ENCODE results near the gene USP34. TPM values are rescaled to one million over a fixed set of nuclear protein-coding genes. Genes with fewer than 3 reads are reported as not detected.
"Not testable (repeated sequence)": the region's sequence is repeated elsewhere in the genome, so short reads cannot be mapped to it uniquely, and the experiment has no call there.

USP34 gene
- total RNA-seq, 1 donor from 2014 or later = 95.9 TPM

DNA sequence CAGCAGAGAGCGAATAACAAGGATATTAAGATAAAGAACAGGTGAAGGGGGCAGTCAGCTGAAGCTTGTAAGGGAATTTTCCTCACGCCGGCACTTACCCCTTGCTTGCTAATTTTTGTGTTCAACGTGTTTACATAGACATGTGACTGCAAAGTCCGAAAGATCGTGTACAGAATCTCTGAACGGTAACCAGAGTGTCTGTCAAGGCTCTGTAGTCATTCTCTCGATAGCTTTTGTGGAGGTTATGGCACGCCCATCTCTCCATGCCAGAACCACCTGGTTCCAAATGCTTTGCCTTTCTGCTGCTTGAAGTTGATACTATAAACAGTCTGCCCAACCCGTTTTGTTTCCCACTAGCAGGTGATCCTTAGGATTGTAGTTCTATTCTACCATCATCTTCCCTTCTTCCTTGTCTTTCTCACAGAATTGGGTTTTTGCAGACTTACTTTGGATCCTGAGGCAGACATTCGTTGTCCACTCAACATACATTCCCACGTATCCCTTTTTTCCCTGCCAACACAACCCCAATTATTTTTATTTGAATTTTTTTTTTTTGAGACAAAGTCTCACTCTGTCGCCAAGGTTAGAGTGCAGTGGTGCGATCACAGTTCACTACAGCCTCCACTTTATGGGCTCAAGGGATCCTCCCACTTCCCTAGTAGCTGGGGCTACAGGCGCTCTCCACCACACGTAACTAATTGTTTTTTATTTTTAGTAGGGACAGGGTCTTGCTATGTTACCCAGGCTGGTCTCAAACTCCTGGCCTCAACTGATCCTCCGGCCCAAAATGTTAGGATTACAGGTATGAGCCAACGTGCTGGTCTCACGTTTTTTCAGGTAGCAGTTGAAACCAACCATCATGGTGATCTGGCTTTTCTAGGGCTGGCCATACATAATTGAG, 1.3 kb upstream of the USP34 start:
- Mint-ChIP-seq H3K4me3 (peak overlapping the region; percentile 91), H3K4me1 (peaks cover 30% of the 10 kb centered on the region), H3K27me3 (ENCODE audit: low read depth) (no peaks in the 10 kb centered on the region), H3K36me3 (ENCODE audit: low read depth) (peaks cover 5% of the 10 kb centered on the region), H3K9me3 (no peaks in the 10 kb centered on the region), H3K27ac (ENCODE audit: unreplicated experiment) (peak overlapping the region; percentile 98)
- TF ChIP-seq, protein P1, sequence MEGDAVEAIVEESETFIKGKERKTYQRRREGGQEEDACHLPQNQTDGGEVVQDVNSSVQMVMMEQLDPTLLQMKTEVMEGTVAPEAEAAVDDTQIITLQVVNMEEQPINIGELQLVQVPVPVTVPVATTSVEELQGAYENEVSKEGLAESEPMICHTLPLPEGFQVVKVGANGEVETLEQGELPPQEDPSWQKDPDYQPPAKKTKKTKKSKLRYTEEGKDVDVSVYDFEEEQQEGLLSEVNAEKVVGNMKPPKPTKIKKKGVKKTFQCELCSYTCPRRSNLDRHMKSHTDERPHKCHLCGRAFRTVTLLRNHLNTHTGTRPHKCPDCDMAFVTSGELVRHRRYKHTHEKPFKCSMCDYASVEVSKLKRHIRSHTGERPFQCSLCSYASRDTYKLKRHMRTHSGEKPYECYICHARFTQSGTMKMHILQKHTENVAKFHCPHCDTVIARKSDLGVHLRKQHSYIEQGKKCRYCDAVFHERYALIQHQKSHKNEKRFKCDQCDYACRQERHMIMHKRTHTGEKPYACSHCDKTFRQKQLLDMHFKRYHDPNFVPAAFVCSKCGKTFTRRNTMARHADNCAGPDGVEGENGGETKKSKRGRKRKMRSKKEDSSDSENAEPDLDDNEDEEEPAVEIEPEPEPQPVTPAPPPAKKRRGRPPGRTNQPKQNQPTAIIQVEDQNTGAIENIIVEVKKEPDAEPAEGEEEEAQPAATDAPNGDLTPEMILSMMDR (conservative IDR thresholded peaks at IDR 0.05) = no peak
- DNase-seq (ENCODE audit: low read depth, low spot score) = no peak

DNA sequence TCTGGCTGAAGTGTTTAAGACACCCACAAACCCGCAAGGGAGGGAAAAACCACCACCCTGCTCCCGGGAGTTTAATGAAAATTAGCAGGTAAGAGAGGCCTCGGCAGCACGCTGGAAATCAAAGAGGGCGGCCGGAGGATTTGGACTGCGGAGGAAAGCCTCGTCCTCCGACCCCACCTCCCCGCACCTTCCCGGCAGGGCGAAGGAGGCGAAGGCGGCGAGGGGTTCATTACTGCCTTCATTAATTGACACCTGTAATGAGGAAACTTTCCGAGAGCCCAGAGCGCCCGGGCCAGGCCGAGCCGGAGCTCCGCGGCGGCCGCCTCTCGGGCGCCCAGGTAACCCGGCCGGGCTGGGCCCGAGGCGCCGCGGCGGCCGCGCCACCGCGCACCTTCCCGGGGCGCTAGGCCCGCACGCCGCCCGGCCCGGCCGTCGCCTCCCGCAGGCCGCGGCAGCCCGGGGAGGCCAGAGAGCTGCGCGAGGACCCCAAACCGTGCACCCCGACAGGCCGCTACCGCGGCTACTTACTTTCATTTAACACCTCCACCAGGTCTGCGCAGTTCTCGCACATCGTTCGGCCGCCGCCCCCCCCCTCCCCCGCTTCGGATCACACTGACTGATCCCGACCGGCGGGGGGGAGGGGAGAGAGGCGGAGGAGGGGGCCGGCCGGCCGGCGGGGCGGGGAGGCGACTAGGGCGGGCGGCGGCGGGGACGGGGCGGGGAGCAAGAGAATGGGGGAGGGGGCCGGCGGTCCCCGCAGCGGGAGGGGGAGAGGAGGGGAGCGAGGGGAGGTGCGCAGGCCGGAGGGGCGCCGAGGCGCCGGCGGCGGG, 550 bp downstream of the USP34 start:
- Mint-ChIP-seq H3K4me1 (peaks cover 30% of the 10 kb centered on the region), H3K27ac (ENCODE audit: unreplicated experiment) (peak overlapping the region; percentile 91), H3K36me3 (ENCODE audit: low read depth) (peaks cover 2% of the 10 kb centered on the region), H3K4me3 (peak overlapping the region; percentile 98), H3K27me3 (ENCODE audit: low read depth) (no peaks in the 10 kb centered on the region), H3K9me3 (no peaks in the 10 kb centered on the region)
- DNase-seq (ENCODE audit: low read depth, low spot score) = peak; percentile 68
- TF ChIP-seq, protein P1 (conservative IDR thresholded peaks at IDR 0.05) = no peak

DNA sequence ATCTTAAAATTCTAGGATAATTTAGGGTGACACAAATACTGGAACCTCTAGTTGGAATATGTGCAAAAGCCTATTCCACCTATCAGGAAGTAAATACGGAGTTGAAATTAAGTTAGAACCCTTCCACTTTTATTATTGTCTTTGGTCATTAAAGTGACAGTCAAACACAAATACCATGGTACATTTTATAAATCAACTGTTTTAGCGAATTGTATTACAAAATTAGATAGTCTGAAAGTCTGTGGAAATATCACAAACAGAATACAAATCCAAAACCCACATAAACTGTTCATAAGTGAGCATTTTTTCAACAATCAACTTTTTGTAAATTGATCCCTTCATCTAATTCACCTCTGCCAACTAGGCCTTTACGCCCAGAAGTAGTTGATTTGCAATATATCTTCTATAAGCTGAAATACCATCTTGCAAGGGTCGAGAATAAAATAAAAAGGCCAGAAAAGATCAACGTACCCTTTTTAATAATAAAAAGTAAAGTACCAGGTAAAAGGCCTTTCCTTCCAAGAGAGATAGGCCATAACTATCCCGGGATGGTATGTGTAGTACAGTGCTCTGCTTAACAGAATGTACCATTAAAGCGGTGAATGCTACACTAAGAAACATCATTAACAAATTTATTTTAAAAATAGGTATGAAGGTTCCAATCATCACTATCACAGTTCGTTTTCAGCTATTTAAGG, 1.3 kb downstream of the USP34 start:
- Mint-ChIP-seq H3K36me3 (ENCODE audit: low read depth) (peaks cover 2% of the 10 kb centered on the region), H3K27me3 (ENCODE audit: low read depth) (no peaks in the 10 kb centered on the region), H3K4me3 (peak overlapping the region; percentile 98), H3K4me1 (peaks cover 33% of the 10 kb centered on the region), H3K27ac (ENCODE audit: unreplicated experiment) (peak overlapping the region; percentile 91), H3K9me3 (no peaks in the 10 kb centered on the region)
- DNase-seq (ENCODE audit: low read depth, low spot score) = no peak
- TF ChIP-seq, protein P1 (conservative IDR thresholded peaks at IDR 0.05) = no peak

DNA sequence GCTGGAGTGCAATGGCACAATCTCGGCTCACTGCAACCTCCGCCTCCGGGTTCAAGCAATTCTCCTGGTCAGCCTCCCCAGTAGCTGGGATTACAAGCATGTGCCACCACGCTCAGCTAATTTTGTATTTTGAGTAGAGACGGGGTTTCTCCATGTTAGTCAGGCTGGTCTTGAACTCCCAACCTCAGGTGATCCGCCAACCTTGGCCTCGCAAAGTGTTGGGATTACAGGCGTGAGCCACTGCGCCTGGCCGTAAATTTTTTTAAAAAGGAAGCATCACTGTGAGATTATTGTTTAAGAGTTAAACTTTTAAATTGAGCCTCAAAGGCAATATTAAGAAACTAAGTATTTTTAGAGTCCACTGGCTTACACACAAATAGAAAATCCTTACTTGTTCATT, 2.7 kb downstream of the USP34 start:
- not testable (repeated sequence) for DNase-seq (ENCODE audit: low read depth, low spot score); H3K27ac Mint-ChIP-seq (ENCODE audit: unreplicated experiment); H3K27me3 Mint-ChIP-seq (ENCODE audit: low read depth); H3K36me3 Mint-ChIP-seq (ENCODE audit: low read depth); H3K9me3 Mint-ChIP-seq
- Mint-ChIP-seq H3K4me3 (peak overlapping the region; percentile 98), H3K4me1 (peaks cover 38% of the 10 kb centered on the region)

DNA sequence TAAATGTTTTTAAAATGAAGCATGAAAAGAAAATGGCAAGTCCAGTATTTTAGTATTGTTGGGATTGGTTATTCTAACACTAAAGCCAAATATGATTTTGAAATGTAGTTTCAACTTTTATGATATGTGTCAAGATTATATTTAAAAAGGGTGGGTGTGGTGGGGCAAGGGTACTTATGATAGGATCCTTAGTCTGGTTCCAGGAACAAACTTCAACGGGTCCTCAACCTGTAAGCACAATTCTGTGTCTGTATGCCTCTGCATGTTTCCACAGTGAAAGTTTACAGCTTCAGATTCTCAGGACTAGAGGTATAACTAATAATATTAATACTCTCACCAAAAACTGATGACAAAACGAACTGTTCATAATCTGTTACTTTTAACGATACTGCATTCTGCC, 5.8 kb downstream of the USP34 start:
- DNase-seq (ENCODE audit: low read depth, low spot score) = no peak
- peaks cover 2% of the 10 kb centered on the region for H3K36me3 Mint-ChIP-seq (ENCODE audit: low read depth)
- no peaks in the 10 kb centered on the region for H3K9me3 Mint-ChIP-seq
- H3K4me1 Mint-ChIP-seq = peaks cover 38% of the 10 kb centered on the region
- TF ChIP-seq, protein P1 (conservative IDR thresholded peaks at IDR 0.05) = no peak
- H3K4me3 Mint-ChIP-seq = no peak overlapping the region
- no peaks in the 10 kb centered on the region for H3K27me3 Mint-ChIP-seq (ENCODE audit: low read depth)
- no peak overlapping the region for H3K27ac Mint-ChIP-seq (ENCODE audit: unreplicated experiment)

Measured in neural crest cell (in vitro differentiated cells).